Activated CD4-positive, alpha-beta T cell treated with anti-CD3 and anti-CD28 coated beads, Interleukin-2, amount 50 U/mL, for 16 hours (primary cell): Measurements from ENCODE around the gene UBE2V1.

ENCODE experiments used
- DNase-seq: peaks from one replicate; pipeline ENCODE4 v3.0.0-alpha.2; 2020

UBE2V1 gene

DNA sequence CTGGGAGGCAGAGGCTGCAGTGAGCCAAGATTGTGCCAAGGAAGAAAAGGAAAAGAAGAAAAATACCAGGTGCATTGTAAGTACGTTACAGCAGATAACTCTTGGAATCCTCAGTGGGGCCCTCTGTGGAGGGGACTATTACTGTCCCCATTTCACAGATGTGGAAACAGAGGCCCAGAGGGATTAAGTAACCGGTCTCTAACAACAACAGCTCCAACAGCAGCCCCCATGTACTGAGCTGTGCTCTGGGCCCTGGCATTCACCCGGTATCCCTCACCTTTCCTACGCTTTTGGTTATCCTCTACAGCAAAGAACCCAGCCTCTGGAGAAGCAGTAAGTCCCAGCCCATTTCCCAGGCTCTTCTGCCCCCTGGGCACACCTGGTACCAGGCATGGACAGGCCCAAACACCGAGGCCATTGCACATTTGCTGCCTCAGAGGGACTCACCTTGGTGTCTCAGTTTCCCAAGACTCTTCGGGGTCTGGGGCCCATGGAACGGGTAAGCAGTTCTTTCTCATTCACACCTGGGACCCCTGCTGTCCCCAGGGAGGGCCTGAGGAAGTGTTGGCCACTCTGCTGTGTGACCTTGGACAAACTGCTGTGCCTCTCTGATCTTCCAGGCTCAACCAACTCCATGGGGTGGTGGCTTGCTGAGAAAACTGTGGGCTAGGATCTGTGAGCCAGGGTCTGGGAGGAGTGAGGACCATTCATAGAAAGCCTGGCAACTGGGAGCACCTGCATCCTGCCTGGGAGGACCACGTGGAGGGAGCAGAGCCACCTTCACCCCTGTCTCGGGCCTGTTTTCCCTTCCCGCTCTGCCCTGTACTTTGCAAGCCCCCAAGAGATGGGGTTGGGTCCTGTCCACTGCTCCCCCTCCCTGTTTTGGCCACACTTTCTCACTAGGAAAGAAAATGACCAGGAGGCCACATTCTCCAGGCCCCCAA is 70.3 kb downstream of the UBE2V1 start:
- no peak for DNase-seq

DNA sequence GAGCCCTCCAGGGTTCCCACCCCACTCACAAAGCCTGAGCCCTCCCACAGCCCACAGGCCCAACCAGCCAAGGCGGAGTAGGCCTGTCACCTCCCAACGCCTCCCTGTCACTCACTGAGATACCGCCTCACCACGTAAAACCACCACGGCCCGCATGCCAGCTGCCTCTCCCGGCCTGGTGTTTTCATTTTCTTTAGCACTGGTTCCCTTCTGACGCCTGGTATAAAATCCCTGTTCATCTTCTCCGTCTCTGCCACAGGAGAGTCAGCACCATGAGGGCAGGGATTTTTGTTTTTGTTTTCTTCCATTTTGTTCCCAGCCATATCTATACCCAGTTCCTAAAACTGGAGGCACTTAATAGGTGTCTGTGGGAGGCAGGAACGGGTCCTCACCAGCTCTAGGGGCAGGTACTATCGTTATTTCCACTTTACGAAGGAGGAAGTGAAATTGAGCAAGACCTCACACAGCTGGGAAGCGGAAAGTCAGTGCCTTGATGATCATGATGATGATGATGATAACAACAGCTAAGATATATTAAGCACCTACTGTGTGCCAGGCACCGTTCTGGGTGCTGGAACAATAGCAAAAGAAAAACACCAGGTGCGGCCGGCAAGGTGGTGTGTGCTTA is 71.6 kb downstream of the UBE2V1 start:
- DNase-seq = no peak

DNA sequence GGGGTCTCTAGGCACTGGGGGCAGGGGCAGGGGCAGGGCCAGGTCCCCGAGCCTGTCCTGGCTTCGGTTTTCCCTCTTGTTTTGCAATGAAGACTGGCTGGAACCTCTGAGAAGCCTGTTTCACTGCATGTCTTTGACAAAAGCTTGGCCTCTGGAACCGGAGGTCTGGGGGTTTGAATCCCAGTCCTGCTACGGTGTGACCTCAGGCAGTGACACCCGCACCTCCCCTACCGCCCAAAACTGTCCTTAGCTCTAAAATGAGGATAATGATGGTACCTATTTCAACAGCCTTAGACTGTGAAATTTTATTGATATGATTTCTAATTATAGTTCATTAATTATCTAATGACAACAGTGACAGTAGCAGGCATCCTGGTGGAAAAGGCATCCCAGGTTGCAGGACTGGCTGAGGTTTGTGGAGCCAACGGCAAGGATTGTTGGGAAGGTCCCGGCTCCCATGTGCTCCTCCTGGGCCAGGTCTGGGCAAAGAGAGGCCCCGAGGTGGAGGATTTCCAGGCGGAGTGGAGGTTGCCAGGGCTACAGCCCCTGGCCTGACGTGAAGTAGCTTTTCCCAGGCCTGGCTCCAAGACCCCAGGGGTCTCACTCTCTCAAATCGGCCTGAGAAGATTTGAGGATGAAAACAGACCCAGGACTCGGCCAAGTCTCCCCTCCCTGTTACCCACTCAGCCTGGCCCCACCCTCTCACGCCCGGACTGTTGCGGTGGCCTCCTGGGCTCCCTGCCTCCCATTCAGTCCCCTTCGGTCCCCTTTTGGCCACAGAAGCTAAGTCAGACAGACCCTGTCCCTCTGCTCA is 72.3 kb downstream of the UBE2V1 start:
- no peak for DNase-seq

DNA sequence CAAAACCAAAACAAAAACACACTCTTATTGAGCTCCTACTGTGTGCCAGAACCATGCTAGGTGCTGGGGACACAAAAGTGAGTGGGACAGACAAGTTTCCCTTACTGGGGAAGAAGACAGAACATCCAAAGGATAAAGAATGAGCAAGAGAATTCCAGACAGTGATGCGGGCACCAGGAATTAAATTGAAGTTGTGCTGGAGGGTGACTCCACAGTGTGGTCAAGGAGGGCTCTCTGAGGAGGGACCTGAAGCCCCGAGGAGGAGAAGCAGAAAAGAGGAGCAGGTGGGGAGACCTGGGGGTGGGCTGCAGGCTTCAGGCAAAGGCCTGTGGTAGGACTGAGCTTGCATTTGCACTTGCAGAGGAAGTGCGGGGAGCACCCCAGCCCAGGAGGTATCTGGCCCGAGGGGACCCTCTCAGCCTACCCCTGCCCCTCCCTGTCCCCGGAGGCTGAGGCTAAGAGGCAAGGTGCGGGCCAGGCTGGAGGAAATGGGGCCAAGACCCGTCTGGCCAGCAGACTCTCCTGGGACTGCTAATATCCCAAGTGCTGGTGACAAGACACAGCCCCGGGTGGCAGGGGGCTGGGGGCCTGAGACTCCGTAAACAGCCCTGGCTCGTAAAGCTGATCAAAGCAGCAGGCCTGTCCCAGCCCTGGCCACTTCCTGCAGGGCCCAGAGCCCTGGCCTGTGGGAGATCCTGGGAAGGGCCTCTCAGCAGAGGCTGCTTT is 73.1 kb downstream of the UBE2V1 start:
- DNase-seq = no peak

DNA sequence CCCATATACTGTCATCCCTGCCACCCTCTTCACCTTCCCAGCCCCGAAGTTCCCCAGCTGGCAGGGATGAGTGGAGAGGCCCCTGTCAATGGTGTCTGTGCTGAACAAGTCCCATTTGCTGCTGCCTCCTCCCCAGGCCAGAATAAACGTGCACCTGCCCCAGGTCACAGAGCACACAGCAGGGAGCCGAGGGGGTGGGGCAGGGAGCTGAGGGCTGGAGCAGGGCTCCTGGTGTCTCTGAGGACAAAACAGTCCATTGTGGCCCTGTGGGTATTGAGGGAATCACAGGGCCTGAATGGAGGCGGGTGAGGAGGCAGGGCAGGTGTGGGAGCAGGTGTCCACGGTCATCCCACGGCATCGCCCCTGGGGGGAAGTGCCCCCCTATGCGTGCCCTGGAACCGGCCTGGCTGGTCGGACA is 74.4 kb downstream of the UBE2V1 start:
- no peak for DNase-seq

DNA sequence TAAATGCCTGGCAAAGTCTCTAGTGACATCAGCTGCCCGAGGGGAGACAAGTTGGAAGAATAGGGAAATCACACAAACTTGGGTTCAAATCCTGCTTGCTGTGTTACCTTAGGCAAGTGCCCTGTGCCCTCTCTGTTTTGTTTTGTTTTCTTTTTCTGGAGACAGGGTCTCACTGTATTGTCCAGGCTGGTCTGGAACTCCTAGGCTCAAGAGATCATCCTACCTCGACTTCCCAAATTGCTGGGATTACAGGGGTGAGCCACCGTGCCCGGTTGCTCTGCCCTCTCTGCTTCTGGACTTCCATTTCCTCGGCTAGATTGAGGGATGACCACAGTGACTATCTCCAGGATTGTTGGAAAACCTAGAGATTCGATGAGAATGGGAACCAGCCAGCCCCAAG is 74.8 kb downstream of the UBE2V1 start:
- DNase-seq = no peak

DNA sequence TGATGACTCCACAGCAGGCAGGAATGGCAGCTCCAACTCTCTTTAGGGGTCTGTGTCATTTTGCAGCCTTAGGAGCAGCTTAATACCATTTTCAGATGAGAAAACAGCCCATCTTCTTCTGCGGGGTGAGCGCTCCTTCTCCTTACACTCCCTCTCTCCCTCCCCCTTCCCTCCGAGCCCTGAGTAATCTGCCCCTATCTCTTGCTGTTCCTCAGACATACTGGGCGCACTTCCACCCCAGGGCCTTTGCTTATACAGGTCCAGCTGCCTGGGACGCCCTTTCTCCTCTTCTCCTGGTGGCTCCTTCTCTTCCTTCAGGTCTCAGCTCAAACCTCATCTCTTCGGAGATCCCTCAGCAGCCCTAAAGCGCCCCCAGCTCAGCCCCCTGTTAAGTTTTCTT is 75.4 kb downstream of the UBE2V1 start:
- DNase-seq = no peak

DNA sequence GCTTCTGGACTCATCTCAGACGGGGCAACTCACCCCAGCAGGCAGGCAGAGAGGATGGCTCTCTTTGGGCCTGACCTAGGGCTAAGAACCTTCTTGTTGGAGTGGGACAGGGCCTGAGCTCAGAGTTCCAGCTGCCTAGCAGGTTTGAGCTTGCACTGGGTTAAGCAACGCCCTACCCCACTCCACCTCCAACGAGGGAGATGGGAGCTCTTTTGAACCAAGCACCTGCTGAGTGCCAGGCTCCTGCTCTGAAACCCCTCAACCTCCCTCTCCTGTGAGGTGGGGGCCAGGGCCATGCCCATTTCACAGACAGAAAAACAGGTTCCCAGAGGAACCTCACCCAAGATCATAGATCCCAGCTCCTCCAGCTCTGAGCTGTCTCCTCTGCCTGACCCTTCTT is 75.8 kb downstream of the UBE2V1 start:
- DNase-seq = no peak

DNA sequence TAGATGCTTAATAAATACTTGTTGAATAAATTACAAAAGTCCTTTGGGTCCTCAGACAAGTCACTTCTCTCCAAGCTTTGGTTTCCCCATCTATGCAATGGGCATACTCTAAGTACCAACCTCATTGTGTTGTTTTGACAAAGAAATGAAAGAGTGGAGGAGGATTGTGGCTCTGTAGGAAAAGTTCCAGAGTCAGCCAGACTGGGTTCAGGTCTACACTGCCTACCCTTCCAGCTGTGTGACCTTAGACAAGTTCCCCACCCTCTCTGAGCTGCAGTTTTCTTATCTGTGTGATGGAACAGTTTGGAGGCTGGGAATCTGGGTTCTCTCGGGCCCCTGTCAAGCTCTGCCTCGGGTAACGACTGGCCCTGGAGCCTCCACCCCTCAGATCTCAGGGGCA is 76.2 kb downstream of the UBE2V1 start:
- no peak for DNase-seq

DNA sequence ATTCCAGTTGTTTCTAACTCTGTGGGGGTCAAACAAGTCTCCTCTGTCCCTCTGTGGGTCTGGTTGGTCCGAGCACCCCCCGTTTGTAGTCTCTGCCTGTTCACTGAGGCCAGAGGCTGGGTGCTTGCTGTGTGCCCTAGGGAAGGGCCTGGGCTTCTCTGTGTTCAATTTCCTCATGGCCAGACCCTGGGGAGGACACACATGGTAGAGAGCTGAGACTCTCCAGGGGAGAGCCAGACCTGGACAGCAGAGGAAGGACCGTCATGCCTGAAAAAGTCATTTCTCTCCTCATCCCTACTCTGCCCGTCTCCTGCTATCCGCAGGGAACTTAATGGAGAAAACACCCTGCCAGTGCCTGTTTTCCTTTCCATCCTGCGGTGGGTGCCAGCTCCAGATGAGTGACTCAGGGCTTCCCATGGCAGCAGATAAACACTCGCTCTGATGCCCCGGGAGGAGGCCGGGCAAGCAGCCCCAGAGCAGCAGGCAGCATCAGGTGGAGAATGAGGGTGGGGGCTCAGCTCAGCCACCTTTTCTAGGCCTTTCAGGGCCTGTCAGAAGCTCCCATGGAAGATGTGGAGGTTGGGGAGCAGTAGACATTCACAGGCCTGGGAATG is 78.3 kb downstream of the UBE2V1 start:
- DNase-seq = no peak

DNA sequence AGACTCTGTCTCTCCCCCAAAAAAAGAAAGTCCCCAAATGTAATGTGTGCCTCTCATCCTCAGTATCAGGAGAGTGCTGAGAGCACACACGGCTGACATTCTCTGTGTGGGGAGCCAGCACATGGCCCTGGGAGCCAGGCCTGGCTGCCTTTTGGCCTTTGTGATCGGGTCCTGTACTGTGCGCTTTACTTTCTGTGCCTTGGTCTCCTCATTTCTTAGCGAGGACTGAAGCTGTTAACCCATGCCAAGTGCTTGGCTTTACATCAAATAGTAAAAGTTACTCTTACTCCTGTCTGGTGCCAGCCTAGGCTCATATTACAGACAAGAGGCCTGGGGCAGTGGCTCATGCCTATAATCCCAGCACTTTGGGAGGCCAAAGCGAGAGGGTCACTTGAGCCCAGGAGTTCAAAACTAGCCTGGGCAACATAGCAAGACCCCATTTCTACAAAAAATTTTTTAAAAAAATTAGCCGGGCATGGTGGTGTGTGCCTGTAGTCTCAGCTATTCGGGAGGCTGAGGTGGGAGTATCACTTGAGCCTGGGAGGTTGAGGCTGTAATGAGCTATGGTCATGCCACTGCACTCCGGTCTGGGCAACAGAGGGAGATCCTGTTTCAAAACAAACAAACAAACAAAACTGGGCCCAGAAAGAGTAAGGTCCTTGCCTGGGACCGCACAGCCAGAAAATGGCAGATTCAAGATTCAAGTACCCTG is 79.8 kb downstream of the UBE2V1 start:
- no peak for DNase-seq
